BLaER1 treated with 17β-estradiol and CSF1 and Interleukin-3, amounts not matched to agents 10 nM and 100 nM (cell line): ENCODE measurements around the gene ABLIM2.
A peak's percentile ranks its signal among the peaks of the same experiment; 100 is the strongest.

Source experiments
- H3K27ac ChIP-seq, 11 experiments: shearing (Covaris generic); formaldehyde crosslinking; 2 replicates each; pipeline ENCODE4 v1.8.1; 2022
- H3K27me3 ChIP-seq, 11 experiments: shearing (Covaris generic); formaldehyde crosslinking; 2 replicates each; pipeline ENCODE4 v1.8.1; 2022
- H3K36me3 ChIP-seq, 11 experiments: shearing (Covaris generic); formaldehyde crosslinking; 2 replicates each; pipeline ENCODE4 v1.8.1; 2022
- H3K4me1 ChIP-seq, 10 experiments: shearing (Covaris generic); formaldehyde crosslinking; 2 replicates each; pipeline ENCODE4 v1.8.1; 2022
- H3K4me2 ChIP-seq, 11 experiments: shearing (Covaris generic); formaldehyde crosslinking; 2 replicates each; pipeline ENCODE4 v1.8.1; 2022
- H3K4me3 ChIP-seq, 10 experiments: shearing (Covaris generic); formaldehyde crosslinking; 2 replicates each; pipeline ENCODE4 v1.8.1; 2022
- H3K9ac ChIP-seq, 11 experiments: shearing (Covaris generic); formaldehyde crosslinking; 2 replicates each; pipeline ENCODE4 v1.8.1; 2022
- H3K9me3 ChIP-seq, 11 experiments: shearing (Covaris generic); formaldehyde crosslinking; replicated peaks in 1 of 11; 2 replicates each; pipeline ENCODE4 v1.8.1; 2022
- H4K20me1 ChIP-seq, 11 experiments: shearing (Covaris generic); formaldehyde crosslinking; 2 replicates each; pipeline ENCODE4 v1.8.1; 2022
- Cebpa-rat ChIP-seq, 11 experiments: shearing (Covaris generic); IDR thresholded peaks; 2 replicates each; pipeline ENCODE4 v1.8.1; 2022

The ABLIM2 gene

GRCh38 chr4:8046925-8047541, 111.6 kb downstream of the ABLIM2 start:
- H3K4me1 ChIP-seq = peaks cover 29 to 100% (median 98%) of the 10 kb centered on the region in 10 experiments
- no peak for TF ChIP-seq Cebpa-rat (IDR thresholded peaks at IDR 0.05)
- no peak overlapping the region for H3K27ac ChIP-seq
- no peak overlapping the region for H3K4me3 ChIP-seq
- no peaks in the 10 kb centered on the region for H3K36me3 ChIP-seq
- H3K9ac ChIP-seq = no peak overlapping the region; a peak in 1 of 22 replicates
- no peaks in the 10 kb centered on the region for H3K9me3 ChIP-seq
- H4K20me1 ChIP-seq = peaks cover 0 to 15% (median 0%) of the 10 kb centered on the region in 11 experiments; a peak in 4 of 22 replicates
- peak overlapping the region in 8 of 11 experiments; percentile 76 to 100 (median 94); a peak in 14 of 22 replicates for H3K4me2 ChIP-seq
- H3K27me3 ChIP-seq = peaks cover 0 to 77% (median 0%) of the 10 kb centered on the region in 11 experiments; a peak in 9 of 22 replicates

- no peak overlapping the region for H3K4me3 ChIP-seq
- H3K36me3 ChIP-seq = no peaks in the 10 kb centered on the region
- H3K4me1 ChIP-seq = peaks cover 32 to 100% (median 98%) of the 10 kb centered on the region in 10 experiments
- peaks cover 0 to 80% (median 0%) of the 10 kb centered on the region in 11 experiments; a peak in 9 of 22 replicates for H3K27me3 ChIP-seq
- no peak for TF ChIP-seq Cebpa-rat (IDR thresholded peaks at IDR 0.05)
- peak overlapping the region in 2 of 11 experiments; percentile 60 to 78; a peak in 3 of 22 replicates for H3K27ac ChIP-seq
- no peak overlapping the region for H3K9ac ChIP-seq
- peaks cover 0 to 20% (median 0%) of the 10 kb centered on the region in 11 experiments; a peak in 5 of 22 replicates for H4K20me1 ChIP-seq
- H3K9me3 ChIP-seq = no peaks in the 10 kb centered on the region
- H3K4me2 ChIP-seq = peak overlapping the region in 9 of 11 experiments; percentile 9 to 100 (median 93); a peak in 17 of 22 replicates
Observed at GRCh38 chr4:8045909-8046308, 112.7 kb downstream of the ABLIM2 start.

GRCh38 chr4:8044699-8045098, 113.9 kb downstream of the ABLIM2 start:
- H3K4me2 ChIP-seq = peak overlapping the region; percentile 36 to 100 (median 92); a peak in 21 of 22 replicates
- no peaks in the 10 kb centered on the region for H3K9me3 ChIP-seq
- peaks cover 0 to 31% (median 0%) of the 10 kb centered on the region in 11 experiments; a peak in 4 of 22 replicates for H4K20me1 ChIP-seq
- TF ChIP-seq Cebpa-rat (IDR thresholded peaks at IDR 0.05) = peak in 4 of 11 experiments; percentile 9 to 29 (median 21); a peak in 2 of 22 replicates
- H3K27ac ChIP-seq = peak overlapping the region in 8 of 11 experiments; percentile 16 to 78 (median 48); a peak in 12 of 22 replicates
- H3K4me1 ChIP-seq = peaks cover 26 to 100% (median 98%) of the 10 kb centered on the region in 10 experiments
- peak overlapping the region in 6 of 11 experiments; percentile 31 to 71 (median 59); a peak in 10 of 22 replicates for H3K9ac ChIP-seq
- no peaks in the 10 kb centered on the region for H3K36me3 ChIP-seq
- H3K27me3 ChIP-seq = peaks cover 0 to 76% (median 0%) of the 10 kb centered on the region in 11 experiments; a peak in 9 of 22 replicates
- H3K4me3 ChIP-seq = peak overlapping the region in 1 of 10 experiments; percentile 5; a peak in 1 of 20 replicates

GRCh38 chr4:8044244-8044643, 114.4 kb downstream of the ABLIM2 start:
- Histone ChIP-seq H3K27ac (peak overlapping the region in 6 of 11 experiments; percentile 4 to 78 (median 45); a peak in 10 of 22 replicates), H3K4me3 (no peak overlapping the region; a peak in 1 of 20 replicates), H4K20me1 (peaks cover 0 to 33% (median 0%) of the 10 kb centered on the region in 11 experiments; a peak in 8 of 22 replicates), H3K4me2 (peak overlapping the region; percentile 36 to 100 (median 92); a peak in 18 of 22 replicates), H3K9ac (peak overlapping the region in 5 of 11 experiments; percentile 23 to 71 (median 59); a peak in 7 of 22 replicates), H3K27me3 (peaks cover 0 to 76% (median 0%) of the 10 kb centered on the region in 11 experiments; a peak in 10 of 22 replicates), H3K36me3 (no peaks in the 10 kb centered on the region), H3K9me3 (no peaks in the 10 kb centered on the region), H3K4me1 (peaks cover 25 to 100% (median 98%) of the 10 kb centered on the region in 10 experiments)
- TF ChIP-seq Cebpa-rat (IDR thresholded peaks at IDR 0.05) = no peak

GRCh38 chr4:8043596-8043995, 115.0 kb downstream of the ABLIM2 start:
- Histone ChIP-seq H3K9me3 (no peaks in the 10 kb centered on the region), H3K36me3 (no peaks in the 10 kb centered on the region), H3K27me3 (peaks cover 0 to 76% (median 6%) of the 10 kb centered on the region in 11 experiments; a peak in 14 of 22 replicates), H3K4me1 (peaks cover 25 to 100% (median 98%) of the 10 kb centered on the region in 10 experiments), H3K9ac (peak overlapping the region in 4 of 11 experiments; percentile 23 to 71 (median 48); a peak in 5 of 22 replicates), H3K4me3 (no peak overlapping the region), H3K4me2 (peak overlapping the region in 9 of 11 experiments; percentile 37 to 100 (median 92); a peak in 17 of 22 replicates), H3K27ac (peak overlapping the region in 6 of 11 experiments; percentile 4 to 78 (median 45); a peak in 8 of 22 replicates), H4K20me1 (peaks cover 0 to 40% (median 5%) of the 10 kb centered on the region in 11 experiments; a peak in 8 of 22 replicates)
- no peak for TF ChIP-seq Cebpa-rat (IDR thresholded peaks at IDR 0.05)

- no peak overlapping the region for H3K4me3 ChIP-seq
- peak overlapping the region in 3 of 11 experiments; percentile 14 to 49 (median 37); a peak in 4 of 22 replicates for H3K9ac ChIP-seq
- peak overlapping the region in 6 of 11 experiments; percentile 31 to 78 (median 60); a peak in 11 of 22 replicates for H3K27ac ChIP-seq
- peak overlapping the region; percentile 38 to 100 (median 90); a peak in 21 of 22 replicates for H3K4me2 ChIP-seq
- H3K4me1 ChIP-seq = peaks cover 25 to 99% (median 96%) of the 10 kb centered on the region in 10 experiments
- peaks cover 0 to 76% (median 16%) of the 10 kb centered on the region in 11 experiments; a peak in 18 of 22 replicates for H3K27me3 ChIP-seq
- H3K36me3 ChIP-seq = no peaks in the 10 kb centered on the region
- no peak for TF ChIP-seq Cebpa-rat (IDR thresholded peaks at IDR 0.05)
- peaks cover 0 to 55% (median 11%) of the 10 kb centered on the region in 11 experiments; a peak in 11 of 22 replicates for H4K20me1 ChIP-seq
- no peaks in the 10 kb centered on the region for H3K9me3 ChIP-seq
Observed at GRCh38 chr4:8041868-8042267, 116.7 kb downstream of the ABLIM2 start.

- Histone ChIP-seq H3K4me2 (peak overlapping the region; percentile 30 to 100 (median 90); a peak in 21 of 22 replicates), H3K9me3 (no peaks in the 10 kb centered on the region), H3K9ac (peak overlapping the region in 3 of 11 experiments; percentile 3 to 56 (median 32); a peak in 2 of 22 replicates), H3K4me1 (peaks cover 28 to 98% (median 96%) of the 10 kb centered on the region in 10 experiments), H3K27me3 (peaks cover 4 to 76% (median 18%) of the 10 kb centered on the region in 11 experiments; a peak in 18 of 22 replicates), H4K20me1 (peaks cover 0 to 60% (median 15%) of the 10 kb centered on the region in 11 experiments; a peak in 13 of 22 replicates), H3K4me3 (no peak overlapping the region), H3K27ac (peak overlapping the region in 6 of 11 experiments; percentile 31 to 78 (median 60); a peak in 10 of 22 replicates), H3K36me3 (no peaks in the 10 kb centered on the region)
- peak in 2 of 11 experiments; percentile 56 to 72; a peak in 4 of 22 replicates for TF ChIP-seq Cebpa-rat (IDR thresholded peaks at IDR 0.05)
Observed at GRCh38 chr4:8041172-8041571, 117.4 kb downstream of the ABLIM2 start.

- H4K20me1 ChIP-seq = peaks cover 0 to 60% (median 21%) of the 10 kb centered on the region in 11 experiments; a peak in 14 of 22 replicates
- H3K4me1 ChIP-seq = peaks cover 33 to 98% (median 96%) of the 10 kb centered on the region in 10 experiments
- H3K4me2 ChIP-seq = peak overlapping the region; percentile 30 to 100 (median 90); a peak in 20 of 22 replicates
- H3K27me3 ChIP-seq = peaks cover 4 to 76% (median 18%) of the 10 kb centered on the region in 11 experiments; a peak in 18 of 22 replicates
- H3K36me3 ChIP-seq = no peaks in the 10 kb centered on the region
- H3K4me3 ChIP-seq = no peak overlapping the region
- no peak for TF ChIP-seq Cebpa-rat (IDR thresholded peaks at IDR 0.05)
- peak overlapping the region in 2 of 11 experiments; percentile 3 to 33; a peak in 2 of 22 replicates for H3K9ac ChIP-seq
- H3K9me3 ChIP-seq = no peaks in the 10 kb centered on the region
- peak overlapping the region in 4 of 11 experiments; percentile 42 to 78 (median 57); a peak in 7 of 22 replicates for H3K27ac ChIP-seq
Observed at GRCh38 chr4:8040607-8041006, 118.0 kb downstream of the ABLIM2 start.
